Kasumi-1 (cell line): ENCODE data around the gene DEFB124.
"Not testable (repeated sequence)": the region's sequence is repeated elsewhere in the genome, so short reads cannot be mapped to it uniquely, and the experiment has no call there.

ENCODE experiments used
- DNase-seq, 2 experiments: peaks; one replicate each; lab custom pipeline; 2025; lab: John Stamatoyannopoulos, UW

The DEFB124 gene

DNA sequence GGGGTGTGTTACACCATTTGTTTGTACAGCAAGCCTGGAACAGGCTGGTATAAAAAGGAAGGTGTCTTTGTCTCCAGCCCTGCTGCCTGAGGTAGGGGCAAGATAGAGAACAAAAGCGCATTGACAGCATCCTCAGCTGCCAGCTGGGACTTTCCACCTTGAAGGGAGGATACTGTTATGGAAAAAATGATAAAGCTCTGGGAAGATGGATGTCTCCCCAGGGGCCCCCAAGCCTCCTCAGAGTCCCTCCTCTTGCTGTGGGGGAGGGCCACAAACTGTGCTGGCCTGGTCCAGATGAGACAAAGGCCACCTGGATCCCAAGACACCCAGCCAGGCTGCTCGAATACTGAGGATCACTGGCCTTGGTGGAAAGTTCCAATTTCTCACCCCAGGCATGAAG lies 13.2 kb upstream of the DEFB124 start:
- no peak for DNase-seq

- DNase-seq, result peak; percentile 35 to 39
Measured at GRCh38 chr20:31485450-31486339, 10.8 kb upstream of the DEFB124 start.

DNA sequence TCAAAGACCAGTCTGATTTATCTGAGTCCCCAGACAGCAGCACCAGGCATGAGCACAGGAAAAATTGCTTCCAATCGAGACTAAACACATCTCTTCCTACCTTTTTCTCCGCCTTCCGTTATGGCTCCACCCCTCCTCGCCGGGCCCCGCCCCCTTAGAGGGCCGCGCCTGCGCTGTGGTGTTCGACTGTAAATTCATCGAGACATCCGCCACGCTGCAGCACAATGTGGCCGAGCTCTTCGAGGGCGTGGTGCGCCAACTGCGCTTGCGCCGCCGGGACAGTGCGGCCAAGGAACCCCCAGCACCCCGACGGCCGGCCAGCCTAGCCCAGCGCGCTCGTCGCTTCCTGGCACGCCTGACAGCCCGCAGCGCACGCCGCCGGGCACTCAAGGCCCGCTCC lies 9.1 kb upstream of the DEFB124 start:
- no peak for DNase-seq

GRCh38 chr20:31476643-31477215 lies 1.8 kb upstream of the DEFB124 start:
- no peak for DNase-seq

DNA sequence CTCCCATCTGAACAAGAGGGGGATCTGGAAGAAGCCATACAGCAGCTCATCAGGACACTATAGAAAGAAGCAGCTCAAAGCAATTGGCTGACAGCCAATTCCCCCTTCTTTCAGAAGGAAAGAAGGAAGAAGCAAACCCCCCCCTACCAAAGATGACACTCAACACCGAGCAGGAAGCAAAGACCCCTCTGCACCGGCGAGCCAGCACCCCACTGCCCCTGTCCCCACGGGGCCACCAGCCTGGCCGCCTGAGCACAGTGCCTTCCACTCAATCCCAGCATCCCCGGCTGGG lies 1.3 kb upstream of the DEFB124 start:
- no peak for DNase-seq

DNA sequence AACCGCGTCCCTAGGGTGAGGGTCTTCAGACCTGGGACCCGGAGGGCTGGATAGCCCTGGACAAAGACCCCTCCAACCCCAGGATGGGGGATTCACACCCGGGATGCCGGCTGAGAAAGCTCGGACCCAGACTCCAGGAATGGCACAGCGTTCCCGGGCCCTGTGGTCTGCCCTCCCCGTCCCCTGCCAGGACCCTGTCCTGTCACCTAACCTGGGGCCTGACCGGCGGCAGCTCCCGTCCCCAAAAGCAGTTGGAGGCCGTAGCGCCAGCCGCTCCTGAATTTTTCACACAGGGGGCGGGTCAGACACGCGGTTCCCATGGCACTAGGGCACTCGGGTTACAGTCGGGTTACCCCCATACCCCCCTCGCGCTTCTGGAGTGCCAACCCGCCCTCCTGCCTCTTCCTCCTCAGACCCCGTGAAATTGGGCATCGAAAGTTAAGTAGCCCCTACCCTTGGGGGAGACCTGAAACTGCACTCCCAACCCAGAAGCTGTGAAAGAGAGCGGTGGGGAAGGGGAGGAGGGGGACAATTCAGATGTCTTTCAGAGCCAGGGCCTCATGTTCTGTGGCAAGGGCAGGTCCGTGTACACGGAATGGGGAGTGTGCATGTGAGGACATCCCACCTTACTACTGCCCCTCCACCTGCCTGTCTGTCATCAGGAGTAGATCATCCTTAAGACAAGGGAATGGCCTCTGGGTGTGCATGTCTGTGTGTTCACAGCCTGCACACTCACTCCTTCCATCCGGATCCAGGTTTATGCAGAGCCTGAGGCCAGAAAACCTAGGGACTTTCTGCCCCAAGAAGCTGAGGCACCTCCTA lies 756 bp upstream of the DEFB124 start:
- DNase-seq, result no peak

DNA sequence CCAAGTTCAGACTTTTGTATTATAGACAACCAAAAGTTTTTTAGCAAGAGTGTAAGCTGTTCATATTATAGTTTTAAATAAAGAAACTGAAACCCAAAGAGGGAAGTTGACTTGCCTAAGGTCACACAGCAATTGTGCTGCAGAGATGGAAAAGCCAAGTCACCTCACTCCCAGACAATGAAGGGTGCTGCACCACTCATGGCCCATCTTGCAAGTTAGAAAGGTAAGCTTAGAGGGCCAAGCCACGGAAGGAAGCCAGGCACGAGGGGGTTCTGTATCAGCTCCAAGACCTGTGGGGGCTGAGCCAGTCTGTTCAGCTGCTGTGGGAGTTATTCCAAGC lies 860 bp downstream of the DEFB124 start:
- no peak for DNase-seq

GRCh38 chr20:31473331-31474096 lies 1.4 kb downstream of the DEFB124 start:
- no peak for DNase-seq

DNA sequence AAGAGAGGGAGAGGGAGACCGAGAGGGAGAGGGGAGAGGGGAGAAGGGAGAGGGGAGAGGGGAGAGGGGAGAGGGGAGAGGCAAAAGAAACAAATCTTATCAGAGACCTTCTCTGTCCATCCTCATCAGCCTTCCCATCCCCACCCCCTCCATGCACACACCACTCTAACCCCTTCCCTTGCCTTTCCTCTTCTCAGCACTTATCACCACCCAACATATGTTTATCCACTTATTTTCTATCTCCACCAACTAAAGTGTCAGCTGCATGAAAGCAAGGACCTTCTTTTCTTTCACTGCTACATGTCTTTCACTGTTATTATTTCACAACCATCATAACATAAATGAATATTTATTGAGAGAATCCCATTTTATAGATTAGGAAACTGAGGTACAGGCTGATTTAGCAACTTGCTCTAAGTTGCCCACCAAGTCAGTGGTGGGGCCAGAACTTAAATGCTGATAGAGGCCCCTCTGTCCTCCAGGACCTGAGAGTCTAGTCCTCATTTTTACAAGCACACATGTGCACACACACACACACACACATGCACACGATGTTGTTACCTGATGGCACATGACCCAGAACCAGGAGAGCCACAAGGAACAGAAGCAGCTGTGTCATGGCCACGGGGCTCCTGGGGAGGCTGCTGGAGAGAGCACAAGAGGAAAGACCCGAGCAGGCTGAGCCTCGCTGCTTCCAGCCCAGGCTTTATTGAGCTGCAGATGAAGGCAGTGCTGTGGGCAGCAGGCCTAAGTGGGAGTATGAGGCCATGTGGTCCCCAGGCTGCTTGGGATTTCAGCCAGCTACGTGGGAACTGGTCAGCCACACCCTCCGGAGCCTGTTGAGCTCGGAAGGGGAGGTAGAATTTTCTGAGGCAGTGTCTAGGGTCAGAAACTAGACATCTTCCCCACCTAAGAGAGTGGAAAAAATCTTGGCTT lies 2.3 kb downstream of the DEFB124 start:
- DNase-seq, result no peak

GRCh38 chr20:31470946-31471345 lies 4.0 kb downstream of the DEFB124 start:
- DNase-seq, result not testable (repeated sequence)

GRCh38 chr20:31454361-31454760 lies 20.6 kb downstream of the DEFB124 start:
- DNase-seq, result no peak

- DNase-seq, result no peak
Measured at GRCh38 chr20:31452575-31452974, 22.4 kb downstream of the DEFB124 start.

DNA sequence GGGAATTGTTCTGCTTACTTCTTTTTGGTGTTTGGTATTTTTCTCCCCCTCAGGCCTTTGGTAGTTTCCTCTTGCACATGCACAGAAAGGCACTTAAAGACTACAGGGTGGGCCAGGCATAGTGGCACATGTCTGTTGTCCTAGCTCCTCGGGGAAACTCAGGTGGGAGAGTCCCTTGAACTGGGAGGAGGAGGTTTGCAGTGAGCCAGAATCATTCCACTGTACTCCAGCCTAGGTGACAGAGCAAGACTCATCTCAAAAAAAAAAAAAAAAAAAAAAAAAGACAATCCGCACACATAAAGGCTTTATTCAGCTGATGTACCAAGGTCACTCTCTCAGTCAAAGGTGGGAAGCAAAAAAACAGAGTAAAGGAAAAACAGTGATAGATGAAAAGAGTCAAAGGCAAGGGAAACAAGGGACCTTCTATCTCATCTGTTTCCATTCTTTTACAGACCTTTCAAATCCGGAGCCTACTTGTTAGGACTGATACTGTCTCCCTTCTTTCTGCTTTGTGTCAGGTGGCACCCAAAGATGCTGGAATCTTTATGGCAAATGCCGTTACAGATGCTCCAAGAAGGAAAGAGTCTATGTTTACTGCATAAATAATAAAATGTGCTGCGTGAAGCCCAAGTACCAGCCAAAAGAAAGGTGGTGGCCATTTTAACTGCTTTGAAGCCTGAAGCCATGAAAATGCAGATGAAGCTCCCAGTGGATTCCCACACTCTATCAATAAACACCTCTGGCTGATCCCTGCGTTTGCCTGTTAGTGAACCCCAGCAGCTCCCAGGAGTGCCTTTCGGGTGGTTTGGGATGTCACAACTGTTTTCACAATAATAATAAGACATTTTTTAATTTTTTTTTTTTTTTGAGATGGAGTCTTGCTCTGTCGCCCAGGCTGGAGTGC lies 25.2 kb downstream of the DEFB124 start:
- no peak for DNase-seq

DNA sequence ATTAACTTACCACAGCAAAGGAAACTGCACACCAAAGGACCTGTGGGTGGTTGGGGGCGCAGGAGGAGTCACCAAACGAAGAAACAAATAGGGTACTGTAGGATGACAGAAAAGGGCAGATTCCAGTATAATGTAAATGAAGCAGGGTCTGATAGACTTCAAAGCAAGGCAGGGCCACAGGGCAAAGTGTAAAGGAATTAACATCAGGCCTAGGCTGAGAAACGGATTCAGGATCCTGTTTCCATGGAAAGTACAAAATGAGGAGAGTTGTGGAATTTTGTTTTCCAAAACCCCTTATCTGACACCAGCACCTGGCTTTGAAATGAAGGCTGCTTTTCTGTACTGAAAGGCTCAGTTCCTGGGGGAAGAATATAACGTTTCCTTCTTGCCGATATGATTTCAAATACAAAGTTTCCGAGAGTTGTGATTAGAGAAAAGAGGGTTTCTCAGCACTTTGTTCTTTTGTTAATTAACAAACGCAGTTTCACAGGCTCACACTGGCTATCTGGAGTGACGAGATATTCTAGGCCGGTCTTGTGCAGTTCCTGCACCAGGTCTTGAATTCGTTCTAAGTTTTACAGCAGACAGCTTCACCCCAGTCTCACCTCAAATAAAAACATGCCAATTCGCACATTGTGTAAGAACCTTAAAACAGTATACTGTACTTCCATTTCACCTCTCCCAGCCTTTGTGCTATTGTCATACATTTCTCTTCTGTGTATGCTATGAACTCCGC lies 28.7 kb downstream of the DEFB124 start:
- DNase-seq, result no peak

DNA sequence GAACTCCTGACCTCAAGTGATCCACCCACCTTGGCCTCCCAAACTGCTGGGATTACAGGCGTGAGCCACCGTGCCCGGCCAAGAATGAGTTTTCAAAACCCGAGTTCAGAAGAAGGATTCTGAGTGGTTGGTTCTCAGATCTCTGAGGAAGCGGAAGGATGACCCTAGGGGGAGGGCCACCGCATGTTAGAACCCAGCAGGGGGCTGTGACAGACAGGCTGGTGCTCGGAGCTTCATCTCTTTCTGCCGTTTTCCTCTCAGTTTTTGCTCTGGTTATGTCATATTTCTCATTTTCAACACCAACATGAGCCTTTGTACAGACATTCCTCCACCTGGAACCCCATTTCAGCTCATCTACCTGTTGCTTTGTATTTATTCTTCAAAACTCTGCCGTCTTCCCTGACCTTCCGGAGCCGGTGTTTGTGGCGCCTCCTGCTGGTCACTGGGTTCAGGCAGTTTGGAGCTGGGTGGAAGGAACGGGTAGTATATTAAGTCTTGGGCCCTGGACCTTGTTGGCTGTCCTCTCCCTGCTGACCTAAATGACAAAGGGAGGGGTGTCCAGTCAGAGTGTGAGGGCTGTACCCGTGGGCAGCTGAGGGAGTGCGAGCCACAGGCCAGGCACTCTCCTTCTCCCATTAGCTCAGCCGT lies 34.8 kb downstream of the DEFB124 start, which contains the start of gene DEFB123:
Gene DEFB123, plus strand, starts transcription at position 621 of the 648 bp plus-strand sequence. CDS start 67 bp downstream, outside the sequence.
- no peak for DNase-seq

GRCh38 chr20:31430568-31431115 lies 44.3 kb downstream of the DEFB124 start:
- no peak for DNase-seq

DNA sequence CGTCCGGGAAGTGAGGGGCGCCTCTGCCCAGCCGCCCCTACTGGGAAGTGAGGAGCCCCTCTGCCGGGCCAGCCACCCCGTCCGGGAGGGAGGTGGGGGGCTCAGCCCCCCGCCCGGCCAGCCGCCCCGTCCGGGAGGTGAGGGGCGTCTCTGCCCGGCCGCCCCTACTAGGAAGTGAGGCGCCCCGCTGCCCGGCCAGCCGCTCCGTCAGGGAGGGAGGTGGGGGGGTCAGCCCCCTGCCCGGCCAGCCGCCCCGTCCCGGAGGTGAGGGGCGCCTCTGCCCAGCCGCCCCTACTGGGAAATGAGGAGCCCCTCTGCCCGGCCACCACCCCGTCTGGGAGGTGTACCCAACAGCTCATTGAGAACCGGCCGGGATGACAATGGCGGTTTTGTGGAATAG lies 47.4 kb downstream of the DEFB124 start:
- DNase-seq, result not testable (repeated sequence)

GRCh38 chr20:31426891-31427551 lies 47.9 kb downstream of the DEFB124 start:
- not testable (repeated sequence) for DNase-seq
